ENCODE results near the gene CSPG4. TPM values are rescaled to one million over a fixed set of nuclear protein-coding genes. Genes with fewer than 3 reads are reported as not detected.
A peak's percentile ranks its signal among the peaks of the same experiment; 100 is the strongest.

CSPG4 gene
- total and polyA plus RNA-seq, 9 of the 15 experiments (the other 6 are each of a cell fraction or from before 2014, with no cell fraction given), result under 0.01 to 0.07 (median 0.04) TPM; not detected in 5

DNA sequence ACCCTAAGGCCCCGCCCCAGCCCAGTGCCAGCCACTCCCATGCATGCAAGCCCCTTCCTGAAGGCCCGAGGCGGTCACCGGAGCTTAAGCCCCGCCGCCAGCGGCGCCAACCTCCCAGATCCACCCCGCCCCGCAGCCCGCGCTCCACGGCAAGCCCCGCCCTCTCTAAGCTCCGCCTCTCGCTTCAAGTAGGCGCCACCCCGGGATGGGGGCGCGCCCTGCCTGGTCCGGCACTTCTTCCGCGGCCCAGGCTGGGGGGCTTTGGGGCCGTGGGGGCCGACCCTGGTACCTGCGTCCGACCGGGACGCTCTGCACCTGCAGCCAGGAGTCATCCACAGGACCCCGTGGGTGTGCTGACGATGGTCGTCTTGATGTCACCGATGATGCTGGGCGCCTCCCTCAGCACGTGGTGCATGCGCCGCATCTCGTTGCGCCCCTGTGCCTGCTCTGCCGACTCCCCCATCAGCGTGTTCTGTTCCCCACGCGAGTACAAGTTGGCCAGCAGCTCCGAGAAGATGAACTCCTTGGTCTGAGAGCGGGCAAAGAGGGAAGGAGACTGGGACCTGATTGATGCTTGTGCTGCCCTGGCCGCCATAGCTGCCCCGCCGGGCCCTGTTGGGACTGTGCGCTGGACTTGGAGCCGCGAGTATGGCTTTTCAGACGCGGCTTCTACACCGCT, 26.1 kb upstream of the CSPG4 start (continued):
- TF ChIP-seq, protein P1, sequence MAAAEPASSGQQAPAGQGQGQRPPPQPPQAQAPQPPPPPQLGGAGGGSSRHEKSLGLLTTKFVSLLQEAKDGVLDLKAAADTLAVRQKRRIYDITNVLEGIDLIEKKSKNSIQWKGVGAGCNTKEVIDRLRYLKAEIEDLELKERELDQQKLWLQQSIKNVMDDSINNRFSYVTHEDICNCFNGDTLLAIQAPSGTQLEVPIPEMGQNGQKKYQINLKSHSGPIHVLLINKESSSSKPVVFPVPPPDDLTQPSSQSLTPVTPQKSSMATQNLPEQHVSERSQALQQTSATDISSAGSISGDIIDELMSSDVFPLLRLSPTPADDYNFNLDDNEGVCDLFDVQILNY (CRISPR knock-in tag; IDR thresholded peaks at IDR 0.05), result 0 out of 2 replicates have a peak, but pooled peaks have one; percentile 69
- TF ChIP-seq ZSCAN29 (IDR thresholded peaks at IDR 0.05), result no peak
- TF ChIP-seq, protein P2, sequence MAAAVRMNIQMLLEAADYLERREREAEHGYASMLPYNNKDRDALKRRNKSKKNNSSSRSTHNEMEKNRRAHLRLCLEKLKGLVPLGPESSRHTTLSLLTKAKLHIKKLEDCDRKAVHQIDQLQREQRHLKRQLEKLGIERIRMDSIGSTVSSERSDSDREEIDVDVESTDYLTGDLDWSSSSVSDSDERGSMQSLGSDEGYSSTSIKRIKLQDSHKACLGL (CRISPR knock-in tag; IDR thresholded peaks at IDR 0.05; ENCODE audit: borderline replicate concordance, poor library complexity, severe bottlenecking), result no peak
- TF ChIP-seq SRSF9 (IDR thresholded peaks at IDR 0.05; ENCODE audit: borderline replicate concordance, low read depth, low read length), result no peak
- TF ChIP-seq MYC (IDR thresholded peaks at IDR 0.05; ENCODE audit: low read depth, low read length), result peak; percentile 89
- TF ChIP-seq MYC (CRISPR knock-in tag; IDR thresholded peaks at IDR 0.05; ENCODE audit: borderline replicate concordance, low read depth), result peak; percentile 94; the same call in 1 of the 2 replicates
- 0 out of 2 replicates have a peak, but pooled peaks have one; percentile 19 for TF ChIP-seq CC2D1A (IDR thresholded peaks at IDR 0.05)
- peak; percentile 44; the same call in 1 of the 2 replicates for TF ChIP-seq RB1 (IDR thresholded peaks at IDR 0.05; ENCODE audit: low read depth)
- no peak for TF ChIP-seq SRSF7 (optimal IDR thresholded peaks at IDR 0.05; ENCODE audit: low read depth, low read length)
- TF ChIP-seq HMGN3 (IDR thresholded peaks at IDR 0.05; ENCODE audit: borderline replicate concordance, extremely low read depth, insufficient read length, low read depth, low read length), result peak; percentile 30
- TF ChIP-seq, protein P3, sequence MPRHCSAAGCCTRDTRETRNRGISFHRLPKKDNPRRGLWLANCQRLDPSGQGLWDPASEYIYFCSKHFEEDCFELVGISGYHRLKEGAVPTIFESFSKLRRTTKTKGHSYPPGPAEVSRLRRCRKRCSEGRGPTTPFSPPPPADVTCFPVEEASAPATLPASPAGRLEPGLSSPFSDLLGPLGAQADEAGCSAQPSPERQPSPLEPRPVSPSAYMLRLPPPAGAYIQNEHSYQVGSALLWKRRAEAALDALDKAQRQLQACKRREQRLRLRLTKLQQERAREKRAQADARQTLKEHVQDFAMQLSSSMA (CRISPR knock-in tag; IDR thresholded peaks at IDR 0.05), result no peak
- peak; percentile 65; the same call in 1 of the 2 replicates for TF ChIP-seq NR2C2 (CRISPR knock-in tag; IDR thresholded peaks at IDR 0.05)
- peak; percentile 43; the same call in 1 of the 2 replicates for TF ChIP-seq NR2C2 (tag; IDR thresholded peaks at IDR 0.05)
- TF ChIP-seq, protein P4, sequence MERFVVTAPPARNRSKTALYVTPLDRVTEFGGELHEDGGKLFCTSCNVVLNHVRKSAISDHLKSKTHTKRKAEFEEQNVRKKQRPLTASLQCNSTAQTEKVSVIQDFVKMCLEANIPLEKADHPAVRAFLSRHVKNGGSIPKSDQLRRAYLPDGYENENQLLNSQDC (CRISPR knock-in tag; IDR thresholded peaks at IDR 0.05), result no peak
- 0 out of 2 replicates have a peak, but pooled peaks have one; percentile 12 for TF ChIP-seq SAFB (IDR thresholded peaks at IDR 0.05; ENCODE audit: borderline replicate concordance, low read depth, low read length)
- TF ChIP-seq ZBTB1 (CRISPR knock-in tag; IDR thresholded peaks at IDR 0.05; ENCODE audit: borderline replicate concordance, low read depth), result peak; percentile 16; the same call in 1 of the 2 replicates
- TF ChIP-seq MECOM (CRISPR knock-in tag; IDR thresholded peaks at IDR 0.05), result no peak
- TF ChIP-seq, protein P5, sequence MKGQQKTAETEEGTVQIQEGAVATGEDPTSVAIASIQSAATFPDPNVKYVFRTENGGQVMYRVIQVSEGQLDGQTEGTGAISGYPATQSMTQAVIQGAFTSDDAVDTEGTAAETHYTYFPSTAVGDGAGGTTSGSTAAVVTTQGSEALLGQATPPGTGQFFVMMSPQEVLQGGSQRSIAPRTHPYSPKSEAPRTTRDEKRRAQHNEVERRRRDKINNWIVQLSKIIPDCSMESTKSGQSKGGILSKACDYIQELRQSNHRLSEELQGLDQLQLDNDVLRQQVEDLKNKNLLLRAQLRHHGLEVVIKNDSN (CRISPR knock-in tag; IDR thresholded peaks at IDR 0.05), result peak; percentile 95
- peak; percentile 32 to 63 (median 37) for TF ChIP-seq YY1 (IDR thresholded peaks at IDR 0.05; ENCODE audit: borderline replicate concordance in 1 of 3, control insufficient read depth in 1 of 3, extremely low read depth in 1 of 3, insufficient read depth in 3 of 3, insufficient read length in 1 of 3, insufficient replicate concordance in 2 of 3, low read depth in 1 of 3, low read length in 2 of 3)
- TF ChIP-seq CBX1 (IDR thresholded peaks at IDR 0.05; ENCODE audit: low read depth), result 0 out of 2 replicates have a peak, but pooled peaks have one; percentile 50
- peak; percentile 70; the same call in 1 of the 2 replicates for TF ChIP-seq CBFB (CRISPR knock-in tag; IDR thresholded peaks at IDR 0.05)
- TF ChIP-seq HNRNPH1 (optimal IDR thresholded peaks at IDR 0.05; ENCODE audit: low read depth, low read length), result no peak
